Stomach (tissue), 9 donors: ENCODE measurements around the gene HDAC10. TPM values are rescaled to one million over a fixed set of nuclear protein-coding genes. Genes with fewer than 3 reads are reported as not detected.

Experiments
- DNase-seq, 2 donors: peaks; one replicate each; pipeline versions ENCODE4 v3.0.0 to v3.0.0-alpha.2; 2013 to 2019
- H3K27ac ChIP-seq, 5 donors: fragments of 200-600 bp in 4 of 5; sonication (generic) in 4 of 5; one replicate each; pipeline ENCODE4 v1.5.1; 2013 to 2019; ENCODE audit warnings: mild to moderate bottlenecking in 1 of 5, moderate library complexity in 1 of 5
- H3K27me3 ChIP-seq, 3 donors: fragments of 200-600 bp; sonication (generic); one replicate each; pipeline ENCODE4 v1.5.1; 2017 to 2019; ENCODE audit warnings: mixed run types in 1 of 3
- H3K36me3 ChIP-seq, 4 donors: fragments of 200-600 bp; sonication (generic); 1 replicate in 3 of 4; 2 replicates in 1 of 4; pipeline ENCODE4 v1.5.1; 2016 to 2019
- H3K4me1 ChIP-seq, 4 donors: fragments of 200-600 bp; sonication (generic); one replicate each; pipeline ENCODE4 v1.5.1; 2016 to 2019
- H3K4me3 ChIP-seq, 4 donors: fragments of 200-600 bp; sonication (generic) in 3 of 4; one replicate each; pipeline ENCODE4 v1.5.1; 2016 to 2019; ENCODE audit warnings: mild to moderate bottlenecking in 1 of 4
- H3K9me3 ChIP-seq, 4 donors: fragments of 200-600 bp; sonication (generic); one replicate each; pipeline ENCODE4 v1.5.1; 2016 to 2019
- EP300 ChIP-seq: sonication (generic); formaldehyde crosslinking; IDR thresholded peaks from one replicate; pipeline ENCODE4 v1.6.1; 2017; ENCODE audit warnings: antibody characterized with exemption
- POLR2A ChIP-seq, 4 donors: fragments of 450-650 bp; IDR thresholded peaks; one replicate each; pipeline ENCODE4 v1.6.1; 2016; ENCODE audit warnings: antibody characterized with exemption in 4 of 4, control low read depth in 2 of 4, mild to moderate bottlenecking in 1 of 4, moderate library complexity in 1 of 4
- POLR2AphosphoS5 ChIP-seq, 3 donors: sonication (generic); formaldehyde crosslinking; IDR thresholded peaks; one replicate each; pipeline ENCODE4 v1.6.1; 2016; ENCODE audit warnings: antibody characterized with exemption in 3 of 3
- WGBS, 5 donors: extraction: QIAGEN DNeasy Blood & Tissue Kit in 3 of 5; methylation state at CpG; one replicate each; pipeline versions ENCODE4 v1.1.5 to v1.1.7; 2013 to 2018; 5-methylcytosine and 5-hydroxymethylcytosine counted together
- intact Hi-C: fragments of 100-400 bp; cut with DNase I; formaldehyde crosslinking; loops from one replicate; pipeline ENCODE4 v1.15.1; 2023; ENCODE audit warnings: low total_unique reads
- polyA plus RNA-seq, 3 donors: library from polyadenylated mRNA; stranded (reverse); fragments of 200-250 nt; gene quantifications; one replicate each; pipeline ENCODE4 v1.2.3, GENCODE V29; 2013
- total RNA-seq, 5 donors: library from RNA; depleted of rRNA; stranded (reverse); fragments of >200 nt; gene quantifications; one replicate each; pipeline versions ENCODE4 v1.1.0 to v1.2.3, GENCODE V29; 2014 to 2016
- TF ChIP-seq, protein P1 (sequence below), 7 experiments: fragments of 450-650 bp in 4 of 7; fragments of 200-600 bp in 3 of 7; sonication (generic) in 3 of 7; IDR thresholded peaks; one replicate each; pipeline ENCODE4 v1.5.1; 2016 to 2019; ENCODE audit warnings: antibody characterized with exemption in 7 of 7, control low read depth in 2 of 7, mild to moderate bottlenecking in 1 of 7
- donor health status: healthy with polysubstance abuse.
- donor health status: Bipolar disorder and iron deficiency.
- donor health status: healthy.

The HDAC10 gene
- total and polyA plus RNA-seq, 8 donors, result 15.4 to 156 (median 41.8) TPM

DNA sequence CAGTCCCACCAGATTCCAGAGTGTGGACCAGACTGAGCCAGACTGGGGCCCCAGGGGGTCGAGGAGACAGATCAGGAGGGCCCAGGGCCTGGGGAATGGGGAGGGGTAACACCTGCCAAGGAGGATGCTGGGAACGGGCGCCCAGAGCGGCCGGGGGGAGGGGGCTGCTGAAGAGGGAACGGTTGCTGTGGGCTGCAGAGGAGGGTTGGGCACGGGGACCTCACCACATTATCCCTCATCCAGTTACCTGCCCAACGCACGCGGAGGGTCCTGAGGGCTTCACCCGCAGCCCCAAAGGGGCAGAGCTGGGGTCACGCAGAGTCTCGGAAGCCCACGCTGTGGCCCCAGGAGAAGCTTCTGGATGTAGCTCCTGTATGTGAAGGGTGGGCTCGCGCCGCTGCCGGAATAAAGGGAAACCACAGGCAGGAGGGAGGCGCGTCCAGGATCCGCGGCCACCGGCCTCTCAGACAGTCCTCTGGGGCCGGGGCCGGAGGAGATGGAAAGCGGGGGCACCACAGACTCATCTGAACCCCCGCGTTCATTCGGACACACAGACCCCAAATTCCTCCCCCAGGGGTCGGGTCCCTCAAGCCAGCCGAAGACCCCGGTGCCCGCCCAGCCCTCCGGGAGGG is 51.1 kb downstream of the HDAC10 start:
- Histone ChIP-seq H3K27me3 (no peaks in the 10 kb centered on the region), H3K36me3 (peaks cover 15 to 58% (median 50%) of the 10 kb centered on the region in 4 donors), H3K4me3 (peak overlapping the region; percentile 86 to 94 (median 90)), H3K9me3 (no peaks in the 10 kb centered on the region), H3K27ac (peak overlapping the region; percentile 81 to 95 (median 90)), H3K4me1 (peaks cover 17 to 48% (median 32%) of the 10 kb centered on the region in 4 donors)
- TF ChIP-seq, protein P1, sequence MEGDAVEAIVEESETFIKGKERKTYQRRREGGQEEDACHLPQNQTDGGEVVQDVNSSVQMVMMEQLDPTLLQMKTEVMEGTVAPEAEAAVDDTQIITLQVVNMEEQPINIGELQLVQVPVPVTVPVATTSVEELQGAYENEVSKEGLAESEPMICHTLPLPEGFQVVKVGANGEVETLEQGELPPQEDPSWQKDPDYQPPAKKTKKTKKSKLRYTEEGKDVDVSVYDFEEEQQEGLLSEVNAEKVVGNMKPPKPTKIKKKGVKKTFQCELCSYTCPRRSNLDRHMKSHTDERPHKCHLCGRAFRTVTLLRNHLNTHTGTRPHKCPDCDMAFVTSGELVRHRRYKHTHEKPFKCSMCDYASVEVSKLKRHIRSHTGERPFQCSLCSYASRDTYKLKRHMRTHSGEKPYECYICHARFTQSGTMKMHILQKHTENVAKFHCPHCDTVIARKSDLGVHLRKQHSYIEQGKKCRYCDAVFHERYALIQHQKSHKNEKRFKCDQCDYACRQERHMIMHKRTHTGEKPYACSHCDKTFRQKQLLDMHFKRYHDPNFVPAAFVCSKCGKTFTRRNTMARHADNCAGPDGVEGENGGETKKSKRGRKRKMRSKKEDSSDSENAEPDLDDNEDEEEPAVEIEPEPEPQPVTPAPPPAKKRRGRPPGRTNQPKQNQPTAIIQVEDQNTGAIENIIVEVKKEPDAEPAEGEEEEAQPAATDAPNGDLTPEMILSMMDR (IDR thresholded peaks at IDR 0.05), result no peak
- TF ChIP-seq POLR2AphosphoS5 (IDR thresholded peaks at IDR 0.05), result no peak
- TF ChIP-seq EP300, result no peak
- TF ChIP-seq POLR2A (IDR thresholded peaks at IDR 0.05), result no peak
- intact Hi-C loops, result no loop called here
- DNase-seq, result peak in 1 of 2 donors; percentile 33
- WGBS, 5 donors, result 8 to 15% (median 13%) methylated on average over 6 to 34 of the region's 34 CpGs

DNA sequence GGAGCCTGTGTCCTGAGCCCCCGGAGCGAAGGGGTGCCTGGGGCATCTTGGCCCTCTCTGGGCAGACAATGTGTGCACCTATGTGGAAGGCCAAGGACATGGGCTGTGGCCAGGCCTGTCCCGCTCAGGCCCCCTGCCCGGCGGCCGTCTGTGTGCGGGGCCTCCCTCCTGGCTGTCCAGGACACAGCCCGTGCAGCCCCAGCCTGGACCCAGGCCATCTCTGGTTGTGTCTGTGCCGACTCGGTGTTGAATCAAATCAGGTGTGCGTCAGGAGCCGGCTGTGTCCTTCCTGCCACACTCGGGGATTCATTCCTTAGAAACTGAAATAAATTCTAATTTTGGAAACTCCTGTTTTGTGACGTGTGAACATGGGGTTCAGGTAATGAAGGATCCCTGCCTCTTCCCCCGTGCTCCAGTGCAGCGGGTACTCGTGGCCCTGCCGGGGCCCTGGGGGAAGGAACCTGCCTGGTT is 51.8 kb downstream of the HDAC10 start:
- TF ChIP-seq POLR2A (IDR thresholded peaks at IDR 0.05), result no peak
- no peak for TF ChIP-seq POLR2AphosphoS5 (IDR thresholded peaks at IDR 0.05)
- TF ChIP-seq, protein P1 (IDR thresholded peaks at IDR 0.05), result no peak
- no peak for TF ChIP-seq EP300
- intact Hi-C loops, result no loop called here
- WGBS, 5 donors, result 69 to 81% (median 73%) methylated on average over 14 to 18 of the region's 18 CpGs
- Histone ChIP-seq H3K27ac (peak overlapping the region in 3 of 5 donors; percentile 81 to 92 (median 90)), H3K4me1 (peaks cover 17 to 42% (median 30%) of the 10 kb centered on the region in 4 donors), H3K9me3 (no peaks in the 10 kb centered on the region), H3K27me3 (no peaks in the 10 kb centered on the region), H3K36me3 (peaks cover 21 to 60% (median 52%) of the 10 kb centered on the region in 4 donors), H3K4me3 (peak overlapping the region in 2 of 4 donors; percentile 86 to 92)
- DNase-seq, result no peak

DNA sequence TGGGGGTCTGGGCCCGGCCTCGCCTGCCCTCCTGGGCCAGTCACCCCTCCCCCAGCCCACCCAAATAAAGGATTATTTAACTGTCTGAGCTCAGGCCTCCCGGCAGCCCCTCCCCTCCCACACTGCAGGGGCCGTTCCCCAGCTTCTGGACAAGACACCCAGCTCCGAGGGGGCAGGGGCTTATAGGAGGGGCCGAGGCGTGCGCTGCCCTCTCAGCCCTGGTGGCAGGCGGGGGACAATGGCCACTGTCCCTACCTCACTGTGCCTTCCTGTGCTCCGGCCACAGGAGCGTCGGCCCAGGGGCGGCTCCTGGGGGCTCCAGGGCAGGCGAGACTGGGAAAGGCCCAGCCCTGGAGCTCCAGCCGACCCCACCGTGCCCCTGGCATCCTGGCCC is 52.4 kb downstream of the HDAC10 start:
- peaks cover 17 to 42% (median 29%) of the 10 kb centered on the region in 4 donors for H3K4me1 ChIP-seq
- H3K9me3 ChIP-seq, result no peaks in the 10 kb centered on the region
- DNase-seq, result no peak
- H3K36me3 ChIP-seq, result peaks cover 28 to 65% (median 58%) of the 10 kb centered on the region in 4 donors
- TF ChIP-seq POLR2A (IDR thresholded peaks at IDR 0.05), result no peak
- TF ChIP-seq EP300, result no peak
- no peak for TF ChIP-seq POLR2AphosphoS5 (IDR thresholded peaks at IDR 0.05)
- TF ChIP-seq, protein P1 (IDR thresholded peaks at IDR 0.05), result no peak
- WGBS, 5 donors, result 89 to 94% (median 91%) methylated on average over 10 to 16 of the region's 16 CpGs
- no peaks in the 10 kb centered on the region for H3K27me3 ChIP-seq
- intact Hi-C loops, result no loop called here
- no peak overlapping the region for H3K27ac ChIP-seq
- no peak overlapping the region for H3K4me3 ChIP-seq

DNA sequence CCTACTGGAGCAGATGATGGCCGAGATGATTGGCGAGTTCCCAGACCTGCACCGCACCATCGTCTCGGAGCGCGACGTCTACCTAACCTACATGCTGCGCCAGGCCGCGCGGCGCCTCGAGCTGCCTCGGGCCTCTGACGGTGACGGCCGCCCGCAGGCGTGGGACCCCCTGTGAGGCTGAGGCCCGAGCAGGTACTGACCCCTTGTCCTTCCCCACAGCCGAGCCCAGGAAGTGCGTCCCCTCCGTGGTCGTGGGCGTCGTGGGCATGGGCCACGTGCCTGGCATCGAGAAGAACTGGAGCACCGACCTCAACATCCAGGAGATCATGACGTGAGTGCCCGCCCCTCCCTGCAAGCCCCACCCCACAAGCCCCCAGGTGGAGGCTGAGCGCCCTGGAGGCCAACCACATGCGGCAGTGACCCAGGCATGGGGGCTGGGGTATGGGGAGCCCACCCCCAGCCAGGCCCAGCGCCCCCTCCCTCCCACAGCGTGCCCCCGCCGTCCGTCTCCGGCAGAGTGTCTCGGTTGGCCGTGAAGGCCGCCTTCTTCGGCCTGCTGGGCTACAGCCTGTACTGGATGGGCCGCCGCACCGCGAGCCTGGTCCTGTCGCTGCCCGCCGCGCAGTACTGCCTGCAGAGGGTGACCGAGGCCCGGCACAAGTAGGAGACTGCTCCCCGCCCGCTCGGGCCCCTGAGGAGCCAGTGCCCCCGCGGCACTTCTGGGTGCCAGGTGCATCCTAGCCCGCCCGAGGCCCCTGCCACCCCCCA is 53.0 kb downstream of the HDAC10 start:
- intact Hi-C loops, result no loop called here
- no peak for DNase-seq
- Histone ChIP-seq H3K9me3 (no peaks in the 10 kb centered on the region), H3K4me3 (no peak overlapping the region), H3K27me3 (no peaks in the 10 kb centered on the region), H3K27ac (no peak overlapping the region), H3K4me1 (peaks cover 17 to 43% (median 32%) of the 10 kb centered on the region in 4 donors), H3K36me3 (peaks cover 29 to 65% (median 61%) of the 10 kb centered on the region in 4 donors)
- 92 to 96% (median 92%) methylated on average over 15 to 61 of the region's 61 CpGs for WGBS, 5 donors
- TF ChIP-seq, protein P1 (IDR thresholded peaks at IDR 0.05), result no peak
- TF ChIP-seq POLR2AphosphoS5 (IDR thresholded peaks at IDR 0.05), result no peak
- no peak for TF ChIP-seq EP300
- no peak for TF ChIP-seq POLR2A (IDR thresholded peaks at IDR 0.05)
